ENCODE results near the gene ABL1. TPM values are rescaled to one million over a fixed set of nuclear protein-coding genes. Genes with fewer than 3 reads are reported as not detected.
A peak's percentile ranks its signal among the peaks of the same experiment; 100 is the strongest.

ABL1 gene
- total and polyA plus RNA-seq, 2 of the 13 experiments (the other 11 are each of a cell fraction or from before 2014, with no cell fraction given), result 10.8 to 20.4 TPM

DNA sequence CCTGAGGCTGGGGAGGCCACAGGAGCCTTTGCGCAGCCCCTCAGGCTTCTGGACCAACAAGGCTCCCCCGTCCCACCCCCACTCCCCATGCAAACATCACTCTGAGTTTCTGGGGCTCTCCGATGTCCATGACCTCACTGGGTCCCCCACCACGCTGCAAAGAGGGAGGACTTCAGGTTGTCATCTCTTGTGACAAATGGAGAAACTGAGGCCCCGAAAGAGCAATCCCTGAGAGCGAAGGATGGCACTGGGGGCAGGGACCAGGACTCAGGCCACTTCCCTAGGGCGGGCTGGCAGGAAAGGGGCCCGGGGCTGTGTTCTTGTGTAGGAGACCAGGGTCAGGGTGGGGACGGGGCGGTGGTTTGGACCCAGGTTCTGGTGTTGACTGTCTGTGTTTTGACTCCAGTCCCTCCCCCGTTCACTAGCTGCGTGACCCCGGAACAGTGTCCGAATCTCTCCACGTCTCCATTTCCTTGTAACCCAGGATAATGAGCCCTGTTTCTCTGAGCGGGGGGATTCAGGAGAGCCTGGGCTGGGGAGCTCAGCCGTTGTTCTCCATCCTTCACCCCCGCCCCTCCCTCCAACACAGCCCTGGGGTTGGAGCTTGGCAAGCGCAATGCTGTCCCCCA lies 90.1 kb downstream of the ABL1 start:
- H2AFZ ChIP-seq (ENCODE audit: low read length), result no peak overlapping the region
- ChIA-PET CTCF (ENCODE audit: low intra/inter-chr PET ratio, low total read pairs) (no interaction called here), POLR2A (no interaction called here)
- peaks cover 35% of the 10 kb centered on the region for H3K4me1 ChIP-seq (ENCODE audit: insufficient read depth, low read length)
- in situ Hi-C loops (cut with HindIII; ENCODE audit: extremely low pct_ligation_motif_present, low pct_unique_long_range_greater_than_20kb) (no loop called here), intact Hi-C loops (cut with micrococcal nuclease; ENCODE audit: unreplicated experiment) (no loop called here)
- no peaks in the 10 kb centered on the region for H3K36me3 ChIP-seq (replicated peaks in 1 of 2; ENCODE audit: control insufficient read depth in 1 of 2, insufficient read depth in 2 of 2, low read length in 2 of 2)
- no peak for ATAC-seq
- no peaks in the 10 kb centered on the region for H4K20me1 ChIP-seq (ENCODE audit: insufficient read depth, low read length)
- FAIRE-seq, result no peak
- TF ChIP-seq CBFB (CRISPR knock-in tag; IDR thresholded peaks at IDR 0.05), result no peak
- no peak for TF ChIP-seq ZSCAN9 (CRISPR knock-in tag; IDR thresholded peaks at IDR 0.05; ENCODE audit: borderline replicate concordance)
- TF ChIP-seq, protein P1, sequence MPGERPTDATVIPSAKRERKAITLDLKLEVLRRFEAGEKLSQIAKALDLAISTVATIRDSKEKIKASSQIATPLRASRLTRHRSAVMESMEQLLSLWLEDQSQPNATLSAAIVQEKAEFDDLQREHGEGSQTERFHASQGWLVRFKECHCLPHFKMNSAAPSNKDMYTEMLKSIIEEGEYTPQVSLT (CRISPR knock-in tag; IDR thresholded peaks at IDR 0.05; ENCODE audit: borderline replicate concordance, low read depth), result no peak
- TF ChIP-seq, protein P2, sequence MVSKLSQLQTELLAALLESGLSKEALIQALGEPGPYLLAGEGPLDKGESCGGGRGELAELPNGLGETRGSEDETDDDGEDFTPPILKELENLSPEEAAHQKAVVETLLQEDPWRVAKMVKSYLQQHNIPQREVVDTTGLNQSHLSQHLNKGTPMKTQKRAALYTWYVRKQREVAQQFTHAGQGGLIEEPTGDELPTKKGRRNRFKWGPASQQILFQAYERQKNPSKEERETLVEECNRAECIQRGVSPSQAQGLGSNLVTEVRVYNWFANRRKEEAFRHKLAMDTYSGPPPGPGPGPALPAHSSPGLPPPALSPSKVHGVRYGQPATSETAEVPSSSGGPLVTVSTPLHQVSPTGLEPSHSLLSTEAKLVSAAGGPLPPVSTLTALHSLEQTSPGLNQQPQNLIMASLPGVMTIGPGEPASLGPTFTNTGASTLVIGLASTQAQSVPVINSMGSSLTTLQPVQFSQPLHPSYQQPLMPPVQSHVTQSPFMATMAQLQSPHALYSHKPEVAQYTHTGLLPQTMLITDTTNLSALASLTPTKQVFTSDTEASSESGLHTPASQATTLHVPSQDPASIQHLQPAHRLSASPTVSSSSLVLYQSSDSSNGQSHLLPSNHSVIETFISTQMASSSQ (IDR thresholded peaks at IDR 0.05; ENCODE audit: low read depth), result no peak
- TF ChIP-seq, protein P2 (CRISPR knock-in tag; IDR thresholded peaks at IDR 0.05; ENCODE audit: borderline replicate concordance), result no peak
- TF ChIP-seq HDAC1 (CRISPR knock-in tag; IDR thresholded peaks at IDR 0.05), result no peak
- no peak for TF ChIP-seq TMF1 (CRISPR knock-in tag; IDR thresholded peaks at IDR 0.05; ENCODE audit: low read depth)
- no peak for TF ChIP-seq ZBTB8A (CRISPR knock-in tag; IDR thresholded peaks at IDR 0.05; ENCODE audit: borderline replicate concordance, low read depth)
- TF ChIP-seq ZNF205 (CRISPR knock-in tag; IDR thresholded peaks at IDR 0.05), result no peak
- peak; percentile 33 for TF ChIP-seq EZH2 (conservative IDR thresholded peaks at IDR 0.05; ENCODE audit: low read depth, low read length)
- no peak overlapping the region for H3K4me3 ChIP-seq (replicated peaks in 1 of 3; ENCODE audit: insufficient read depth in 1 of 3, low read depth in 2 of 3, low read length in 3 of 3)
- no peak overlapping the region for H3K9ac ChIP-seq (ENCODE audit: insufficient read depth, low read depth, low read length)
- 30% methylated on average over 14 of the region's 19 CpGs for WGBS (ENCODE audit: low lambda C conversion rate)
- peaks cover 26 to 98% of the 10 kb centered on the region in 2 experiments for H3K27me3 ChIP-seq (ENCODE audit: control insufficient read depth in 1 of 2, insufficient read depth in 2 of 2, low read length in 2 of 2)
- H3K9me3 ChIP-seq (ENCODE audit: low read length), result no peaks in the 10 kb centered on the region
- BruUV-seq (replicated peaks), result no TSS peak
- H3K79me2 ChIP-seq (ENCODE audit: insufficient read depth, low read length), result no peaks in the 10 kb centered on the region
- no peak overlapping the region for H3K4me2 ChIP-seq (ENCODE audit: low read depth, low read length)
- DNase-seq (ENCODE audit: low spot score), result no peak
- no peak overlapping the region for H3K27ac ChIP-seq (ENCODE audit: extremely low read length, insufficient read depth, low read length)

All from HepG2 (cell line).